HEK293 (cell line): ENCODE results near the gene KCNJ14.

Experiments used
- KLF7 ChIP-seq: fragments of 450-650 bp; formaldehyde crosslinking; IDR thresholded peaks from 2 replicates; pipeline ENCODE4 v1.5.1; 2016; ENCODE audit warnings: missing biosample characterization, missing genetic modification characterization, borderline replicate concordance
- ZBTB8A ChIP-seq: fragments of 450-650 bp; formaldehyde crosslinking; IDR thresholded peaks from 2 replicates; pipeline ENCODE4 v1.5.1; 2016; ENCODE audit warnings: missing biosample characterization, missing genetic modification characterization
- ZNF112 ChIP-seq: fragments of 450-650 bp; formaldehyde crosslinking; IDR thresholded peaks from 2 replicates; pipeline ENCODE4 v1.5.0; 2017; ENCODE audit warnings: missing biosample characterization, missing genetic modification characterization
- ZNF223 ChIP-seq: fragments of 450-650 bp; formaldehyde crosslinking; IDR thresholded peaks from 2 replicates; pipeline ENCODE4 v1.5.1; 2016; ENCODE audit warnings: missing biosample characterization, missing genetic modification characterization
- ZNF335 ChIP-seq: fragments of 450-650 bp; formaldehyde crosslinking; conservative IDR thresholded peaks from 2 replicates; pipeline ENCODE4 v1.5.1; 2016; ENCODE audit warnings: missing biosample characterization, missing genetic modification characterization
- ZNF626 ChIP-seq: fragments of 450-650 bp; sonication (Bioruptor Pico); formaldehyde crosslinking; IDR thresholded peaks from 2 replicates; pipeline ENCODE4 v1.5.1; 2018; ENCODE audit warnings: missing biosample characterization, missing genetic modification characterization, inconsistent platforms
- TF ChIP-seq, protein P1 (sequence below): fragments of 450-650 bp; formaldehyde crosslinking; IDR thresholded peaks from 2 replicates; pipeline ENCODE4 v1.5.1; 2016; ENCODE audit warnings: missing biosample characterization, missing genetic modification characterization
- TF ChIP-seq, protein P2 (sequence below): fragments of 450-650 bp; formaldehyde crosslinking; IDR thresholded peaks from 2 replicates; pipeline ENCODE4 v1.5.1; 2016; ENCODE audit warnings: missing biosample characterization, missing genetic modification characterization, borderline replicate concordance
- TF ChIP-seq, protein P3 (sequence below): fragments of 450-650 bp; formaldehyde crosslinking; IDR thresholded peaks from 2 replicates; pipeline ENCODE4 v1.5.1; 2016; ENCODE audit warnings: missing biosample characterization, missing genetic modification characterization

DNA sequence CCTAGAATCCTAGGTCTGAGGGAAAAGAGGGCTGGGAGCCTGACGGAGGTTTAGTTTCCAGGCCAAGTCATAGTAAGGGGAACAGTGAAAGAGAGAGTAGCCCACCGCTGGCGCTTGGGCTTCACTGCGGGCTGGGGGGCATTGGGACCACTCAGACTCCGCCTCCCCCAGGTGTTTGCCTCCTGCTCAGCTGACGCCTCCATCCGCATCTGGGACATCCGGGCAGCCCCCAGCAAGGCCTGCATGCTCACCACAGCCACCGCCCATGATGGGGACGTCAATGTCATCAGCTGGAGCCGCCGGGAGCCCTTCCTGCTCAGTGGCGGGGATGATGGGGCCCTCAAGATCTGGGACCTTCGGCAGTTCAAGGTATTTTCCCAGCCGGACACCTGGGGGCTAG is 4.5 kb upstream of the KCNJ14 start:
- TF ChIP-seq, protein P1, sequence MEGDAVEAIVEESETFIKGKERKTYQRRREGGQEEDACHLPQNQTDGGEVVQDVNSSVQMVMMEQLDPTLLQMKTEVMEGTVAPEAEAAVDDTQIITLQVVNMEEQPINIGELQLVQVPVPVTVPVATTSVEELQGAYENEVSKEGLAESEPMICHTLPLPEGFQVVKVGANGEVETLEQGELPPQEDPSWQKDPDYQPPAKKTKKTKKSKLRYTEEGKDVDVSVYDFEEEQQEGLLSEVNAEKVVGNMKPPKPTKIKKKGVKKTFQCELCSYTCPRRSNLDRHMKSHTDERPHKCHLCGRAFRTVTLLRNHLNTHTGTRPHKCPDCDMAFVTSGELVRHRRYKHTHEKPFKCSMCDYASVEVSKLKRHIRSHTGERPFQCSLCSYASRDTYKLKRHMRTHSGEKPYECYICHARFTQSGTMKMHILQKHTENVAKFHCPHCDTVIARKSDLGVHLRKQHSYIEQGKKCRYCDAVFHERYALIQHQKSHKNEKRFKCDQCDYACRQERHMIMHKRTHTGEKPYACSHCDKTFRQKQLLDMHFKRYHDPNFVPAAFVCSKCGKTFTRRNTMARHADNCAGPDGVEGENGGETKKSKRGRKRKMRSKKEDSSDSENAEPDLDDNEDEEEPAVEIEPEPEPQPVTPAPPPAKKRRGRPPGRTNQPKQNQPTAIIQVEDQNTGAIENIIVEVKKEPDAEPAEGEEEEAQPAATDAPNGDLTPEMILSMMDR: no peak
- no peak for TF ChIP-seq ZNF112 (tag by site-specific recombination)
- TF ChIP-seq, protein P2, sequence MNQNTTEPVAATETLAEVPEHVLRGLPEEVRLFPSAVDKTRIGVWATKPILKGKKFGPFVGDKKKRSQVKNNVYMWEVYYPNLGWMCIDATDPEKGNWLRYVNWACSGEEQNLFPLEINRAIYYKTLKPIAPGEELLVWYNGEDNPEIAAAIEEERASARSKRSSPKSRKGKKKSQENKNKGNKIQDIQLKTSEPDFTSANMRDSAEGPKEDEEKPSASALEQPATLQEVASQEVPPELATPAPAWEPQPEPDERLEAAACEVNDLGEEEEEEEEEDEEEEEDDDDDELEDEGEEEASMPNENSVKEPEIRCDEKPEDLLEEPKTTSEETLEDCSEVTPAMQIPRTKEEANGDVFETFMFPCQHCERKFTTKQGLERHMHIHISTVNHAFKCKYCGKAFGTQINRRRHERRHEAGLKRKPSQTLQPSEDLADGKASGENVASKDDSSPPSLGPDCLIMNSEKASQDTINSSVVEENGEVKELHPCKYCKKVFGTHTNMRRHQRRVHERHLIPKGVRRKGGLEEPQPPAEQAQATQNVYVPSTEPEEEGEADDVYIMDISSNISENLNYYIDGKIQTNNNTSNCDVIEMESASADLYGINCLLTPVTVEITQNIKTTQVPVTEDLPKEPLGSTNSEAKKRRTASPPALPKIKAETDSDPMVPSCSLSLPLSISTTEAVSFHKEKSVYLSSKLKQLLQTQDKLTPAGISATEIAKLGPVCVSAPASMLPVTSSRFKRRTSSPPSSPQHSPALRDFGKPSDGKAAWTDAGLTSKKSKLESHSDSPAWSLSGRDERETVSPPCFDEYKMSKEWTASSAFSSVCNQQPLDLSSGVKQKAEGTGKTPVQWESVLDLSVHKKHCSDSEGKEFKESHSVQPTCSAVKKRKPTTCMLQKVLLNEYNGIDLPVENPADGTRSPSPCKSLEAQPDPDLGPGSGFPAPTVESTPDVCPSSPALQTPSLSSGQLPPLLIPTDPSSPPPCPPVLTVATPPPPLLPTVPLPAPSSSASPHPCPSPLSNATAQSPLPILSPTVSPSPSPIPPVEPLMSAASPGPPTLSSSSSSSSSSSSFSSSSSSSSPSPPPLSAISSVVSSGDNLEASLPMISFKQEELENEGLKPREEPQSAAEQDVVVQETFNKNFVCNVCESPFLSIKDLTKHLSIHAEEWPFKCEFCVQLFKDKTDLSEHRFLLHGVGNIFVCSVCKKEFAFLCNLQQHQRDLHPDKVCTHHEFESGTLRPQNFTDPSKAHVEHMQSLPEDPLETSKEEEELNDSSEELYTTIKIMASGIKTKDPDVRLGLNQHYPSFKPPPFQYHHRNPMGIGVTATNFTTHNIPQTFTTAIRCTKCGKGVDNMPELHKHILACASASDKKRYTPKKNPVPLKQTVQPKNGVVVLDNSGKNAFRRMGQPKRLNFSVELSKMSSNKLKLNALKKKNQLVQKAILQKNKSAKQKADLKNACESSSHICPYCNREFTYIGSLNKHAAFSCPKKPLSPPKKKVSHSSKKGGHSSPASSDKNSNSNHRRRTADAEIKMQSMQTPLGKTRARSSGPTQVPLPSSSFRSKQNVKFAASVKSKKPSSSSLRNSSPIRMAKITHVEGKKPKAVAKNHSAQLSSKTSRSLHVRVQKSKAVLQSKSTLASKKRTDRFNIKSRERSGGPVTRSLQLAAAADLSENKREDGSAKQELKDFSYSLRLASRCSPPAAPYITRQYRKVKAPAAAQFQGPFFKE: no peak
- no peak for TF ChIP-seq ZBTB8A
- no peak for TF ChIP-seq ZNF223 (tag by site-specific recombination)
- TF ChIP-seq ZNF335: no peak
- no peak for TF ChIP-seq ZNF626 (tag by site-specific recombination)
- TF ChIP-seq KLF7 (tag by site-specific recombination): no peak
- TF ChIP-seq, protein P3, sequence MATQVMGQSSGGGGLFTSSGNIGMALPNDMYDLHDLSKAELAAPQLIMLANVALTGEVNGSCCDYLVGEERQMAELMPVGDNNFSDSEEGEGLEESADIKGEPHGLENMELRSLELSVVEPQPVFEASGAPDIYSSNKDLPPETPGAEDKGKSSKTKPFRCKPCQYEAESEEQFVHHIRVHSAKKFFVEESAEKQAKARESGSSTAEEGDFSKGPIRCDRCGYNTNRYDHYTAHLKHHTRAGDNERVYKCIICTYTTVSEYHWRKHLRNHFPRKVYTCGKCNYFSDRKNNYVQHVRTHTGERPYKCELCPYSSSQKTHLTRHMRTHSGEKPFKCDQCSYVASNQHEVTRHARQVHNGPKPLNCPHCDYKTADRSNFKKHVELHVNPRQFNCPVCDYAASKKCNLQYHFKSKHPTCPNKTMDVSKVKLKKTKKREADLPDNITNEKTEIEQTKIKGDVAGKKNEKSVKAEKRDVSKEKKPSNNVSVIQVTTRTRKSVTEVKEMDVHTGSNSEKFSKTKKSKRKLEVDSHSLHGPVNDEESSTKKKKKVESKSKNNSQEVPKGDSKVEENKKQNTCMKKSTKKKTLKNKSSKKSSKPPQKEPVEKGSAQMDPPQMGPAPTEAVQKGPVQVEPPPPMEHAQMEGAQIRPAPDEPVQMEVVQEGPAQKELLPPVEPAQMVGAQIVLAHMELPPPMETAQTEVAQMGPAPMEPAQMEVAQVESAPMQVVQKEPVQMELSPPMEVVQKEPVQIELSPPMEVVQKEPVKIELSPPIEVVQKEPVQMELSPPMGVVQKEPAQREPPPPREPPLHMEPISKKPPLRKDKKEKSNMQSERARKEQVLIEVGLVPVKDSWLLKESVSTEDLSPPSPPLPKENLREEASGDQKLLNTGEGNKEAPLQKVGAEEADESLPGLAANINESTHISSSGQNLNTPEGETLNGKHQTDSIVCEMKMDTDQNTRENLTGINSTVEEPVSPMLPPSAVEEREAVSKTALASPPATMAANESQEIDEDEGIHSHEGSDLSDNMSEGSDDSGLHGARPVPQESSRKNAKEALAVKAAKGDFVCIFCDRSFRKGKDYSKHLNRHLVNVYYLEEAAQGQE (tag by site-specific recombination): no peak
